Ecto neural progenitor cell (in vitro differentiated cells): ENCODE data around the gene FBXL17.

Source experiments
- DNase-seq: peaks from one replicate; pipeline ENCODE4 v3.0.0-alpha.2; 2018; ENCODE audit warnings: low spot score

The FBXL17 gene

GRCh38 chr5:108249785-108250426 lies 132.0 kb downstream of the FBXL17 start:
- no peak for DNase-seq

GRCh38 chr5:108249095-108249784 lies 132.7 kb downstream of the FBXL17 start:
- DNase-seq: no peak

- DNase-seq: no peak
Observed at GRCh38 chr5:108238936-108239887, 142.7 kb downstream of the FBXL17 start.

- no peak for DNase-seq
Observed at GRCh38 chr5:108238461-108238860, 143.4 kb downstream of the FBXL17 start.

- no peak for DNase-seq
Observed at GRCh38 chr5:108233617-108234155, 148.2 kb downstream of the FBXL17 start.

- no peak for DNase-seq
Observed at GRCh38 chr5:108232805-108233204, 149.1 kb downstream of the FBXL17 start.

GRCh38 chr5:108222011-108222410 lies 159.9 kb downstream of the FBXL17 start:
- no peak for DNase-seq

- DNase-seq: no peak
Observed at GRCh38 chr5:108220834-108221233, 161.1 kb downstream of the FBXL17 start.

- no peak for DNase-seq
Observed at GRCh38 chr5:108216890-108217289, 165.0 kb downstream of the FBXL17 start.

- no peak for DNase-seq
Observed at GRCh38 chr5:108214857-108215256, 167.0 kb downstream of the FBXL17 start.

GRCh38 chr5:108212775-108213346 lies 169.0 kb downstream of the FBXL17 start:
- peak; percentile 65 for DNase-seq

GRCh38 chr5:108206707-108207106 lies 175.2 kb downstream of the FBXL17 start:
- DNase-seq: no peak

GRCh38 chr5:108201721-108202120 lies 180.2 kb downstream of the FBXL17 start:
- DNase-seq: no peak

- DNase-seq: no peak
Observed at GRCh38 chr5:108196276-108196675, 185.6 kb downstream of the FBXL17 start.

- DNase-seq: no peak
Observed at GRCh38 chr5:108193021-108193795, 188.7 kb downstream of the FBXL17 start.

- DNase-seq: no peak
Observed at GRCh38 chr5:108184940-108185339, 197.0 kb downstream of the FBXL17 start.

GRCh38 chr5:108181975-108182374 lies 199.9 kb downstream of the FBXL17 start:
- DNase-seq: no peak

- DNase-seq: no peak
Observed at GRCh38 chr5:108174286-108174685, 207.6 kb downstream of the FBXL17 start.

- DNase-seq: no peak
Observed at GRCh38 chr5:108171759-108172158, 210.1 kb downstream of the FBXL17 start.

GRCh38 chr5:108168915-108169314 lies 213.0 kb downstream of the FBXL17 start:
- no peak for DNase-seq

GRCh38 chr5:108167174-108167573 lies 214.7 kb downstream of the FBXL17 start:
- no peak for DNase-seq
